GM21390 (cell line): ENCODE data around the gene S100A8.
"Not testable (repeated sequence)": the region's sequence is repeated elsewhere in the genome, so short reads cannot be mapped to it uniquely, and the experiment has no call there.

Experiments used
- ATAC-seq: cut with Tn5 transposase; IDR thresholded peaks from one replicate; pipeline ENCODE4 v1.9.1; 2021; ENCODE audit not compliant: unreplicated experiment

The S100A8 gene

DNA sequence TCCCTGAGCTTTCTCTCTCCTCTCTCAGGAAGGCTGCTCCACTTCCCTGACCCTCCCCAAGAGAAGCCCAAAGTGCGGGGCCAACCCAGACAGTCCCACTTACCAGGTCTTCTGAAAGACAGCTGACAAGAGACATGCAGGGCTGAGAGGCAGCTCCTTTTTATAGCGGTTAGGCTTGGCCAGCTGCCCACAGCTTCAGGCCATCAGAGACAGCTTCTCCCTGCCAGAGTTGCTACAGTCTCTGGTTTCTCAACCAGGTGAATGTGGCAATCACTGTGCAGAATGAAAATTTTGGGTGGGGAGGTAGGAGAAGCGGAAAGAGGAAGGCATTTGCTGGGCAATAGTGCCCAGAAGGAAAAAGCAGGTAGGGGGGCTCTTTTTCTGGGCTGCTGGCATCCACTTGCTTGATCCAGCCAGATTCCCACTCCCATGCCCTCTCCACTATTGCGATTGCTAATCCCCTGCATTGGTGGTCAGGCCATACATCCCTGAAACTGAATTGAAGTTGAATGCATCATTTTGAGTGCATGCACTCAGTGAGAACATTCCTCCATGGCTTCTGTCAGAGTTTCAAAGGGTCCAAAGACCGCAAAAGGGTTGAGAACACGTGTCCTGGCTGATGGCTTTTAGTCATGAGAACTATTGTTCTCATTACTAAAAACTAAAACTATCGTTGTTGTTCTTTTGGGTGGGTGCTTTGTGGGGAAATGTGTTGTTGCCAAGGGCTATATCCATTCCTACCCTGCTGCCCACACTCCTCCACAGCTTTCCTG is at the start of gene S100A8:
Gene S100A8, minus strand, starts transcription at position 136 of the 773 bp plus-strand sequence. CDS start 538 bp downstream, outside the sequence.
- no peak for ATAC-seq

DNA sequence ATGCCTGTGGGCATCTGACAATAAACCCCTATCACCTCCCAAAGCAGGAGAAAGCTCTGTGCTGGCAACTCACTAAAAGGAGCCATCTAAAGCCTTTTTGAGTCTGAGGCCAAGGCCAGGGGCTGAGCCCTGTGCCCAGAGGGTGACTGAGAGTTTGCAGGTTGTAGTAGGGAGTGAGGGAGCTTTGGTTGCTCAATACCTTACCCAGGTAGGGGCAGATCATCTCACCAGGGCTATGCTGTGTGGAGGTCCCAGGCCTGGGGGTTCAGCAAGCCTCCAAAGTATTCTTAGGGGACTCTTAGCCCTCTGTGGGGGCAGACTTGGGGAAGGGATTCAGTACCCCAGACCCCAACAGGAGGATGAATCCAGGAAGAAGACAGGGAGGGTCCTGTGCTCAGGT is 48.4 kb upstream of the S100A8 start:
- ATAC-seq = no peak

DNA sequence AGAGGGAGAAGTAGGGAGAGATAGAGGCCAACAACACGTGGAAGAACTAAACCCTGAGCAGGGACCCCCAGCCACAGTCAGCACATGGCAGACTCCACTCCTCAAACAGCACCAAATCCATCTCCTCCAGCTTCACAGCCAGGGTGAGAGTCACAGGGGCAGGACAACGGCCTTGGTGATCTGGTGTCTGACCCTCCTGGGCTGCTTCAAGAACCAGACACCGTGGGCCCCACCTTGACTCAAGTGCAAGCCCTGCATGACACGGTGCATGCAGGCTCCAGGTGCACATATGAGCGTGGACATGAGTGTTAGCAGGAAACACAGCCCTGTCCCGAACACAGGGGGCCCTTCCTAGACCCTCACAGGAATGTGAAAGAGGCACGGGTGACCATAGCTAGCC is 47.7 kb upstream of the S100A8 start:
- ATAC-seq = no peak

DNA sequence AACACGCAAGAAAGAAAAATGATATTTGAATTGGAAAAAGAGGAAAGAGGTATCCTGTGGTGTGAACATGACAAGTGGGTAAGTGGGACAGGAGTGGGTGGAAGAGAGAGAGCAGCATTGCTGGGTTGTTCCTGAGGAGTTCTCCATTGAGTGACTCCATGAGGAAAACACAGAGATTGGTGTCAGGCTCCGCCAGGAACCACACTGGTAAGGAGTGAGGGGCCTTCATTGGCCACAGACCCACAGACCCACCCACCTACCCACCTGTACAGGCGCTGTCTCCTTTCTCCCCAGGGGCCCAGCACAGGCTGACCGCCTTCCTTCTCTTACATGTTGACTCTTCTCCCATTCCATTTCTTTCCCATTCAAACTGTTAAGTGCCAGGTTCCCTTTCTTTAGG is 46.4 kb upstream of the S100A8 start:
- no peak for ATAC-seq

DNA sequence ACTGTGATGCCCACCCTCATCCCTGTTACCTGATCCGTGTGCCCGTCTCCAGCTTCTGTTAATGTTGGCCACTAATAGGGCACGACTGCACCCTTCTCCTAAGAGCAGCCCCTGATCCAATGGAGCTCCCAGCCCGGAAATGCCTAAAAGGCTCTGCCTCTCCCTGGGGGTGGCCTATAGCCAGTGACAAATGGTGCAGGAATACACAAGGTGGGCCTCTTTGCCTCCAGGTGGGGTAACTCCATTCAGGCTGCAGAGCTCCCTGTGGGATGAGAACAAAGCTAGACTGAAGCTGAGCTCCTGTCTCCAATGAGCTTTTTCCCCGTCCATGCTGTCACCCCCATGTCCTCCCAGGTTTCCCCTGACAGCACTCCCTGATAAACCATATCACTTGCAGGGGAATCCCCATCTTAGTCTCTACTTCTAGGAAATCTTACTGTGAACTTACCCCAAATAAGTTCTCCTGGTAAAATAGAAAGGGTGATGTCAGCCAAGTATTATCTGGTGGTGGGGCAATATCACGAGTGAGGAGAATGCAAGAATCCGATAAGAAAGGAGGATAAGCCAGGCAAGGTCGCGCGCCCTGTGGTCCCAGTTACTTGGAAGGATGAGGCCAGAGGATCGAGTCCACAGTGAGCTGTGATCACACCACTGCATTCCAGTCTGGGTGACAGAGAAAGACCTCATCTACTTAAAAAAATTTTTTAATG is 44.0 kb upstream of the S100A8 start:
- no peak for ATAC-seq

DNA sequence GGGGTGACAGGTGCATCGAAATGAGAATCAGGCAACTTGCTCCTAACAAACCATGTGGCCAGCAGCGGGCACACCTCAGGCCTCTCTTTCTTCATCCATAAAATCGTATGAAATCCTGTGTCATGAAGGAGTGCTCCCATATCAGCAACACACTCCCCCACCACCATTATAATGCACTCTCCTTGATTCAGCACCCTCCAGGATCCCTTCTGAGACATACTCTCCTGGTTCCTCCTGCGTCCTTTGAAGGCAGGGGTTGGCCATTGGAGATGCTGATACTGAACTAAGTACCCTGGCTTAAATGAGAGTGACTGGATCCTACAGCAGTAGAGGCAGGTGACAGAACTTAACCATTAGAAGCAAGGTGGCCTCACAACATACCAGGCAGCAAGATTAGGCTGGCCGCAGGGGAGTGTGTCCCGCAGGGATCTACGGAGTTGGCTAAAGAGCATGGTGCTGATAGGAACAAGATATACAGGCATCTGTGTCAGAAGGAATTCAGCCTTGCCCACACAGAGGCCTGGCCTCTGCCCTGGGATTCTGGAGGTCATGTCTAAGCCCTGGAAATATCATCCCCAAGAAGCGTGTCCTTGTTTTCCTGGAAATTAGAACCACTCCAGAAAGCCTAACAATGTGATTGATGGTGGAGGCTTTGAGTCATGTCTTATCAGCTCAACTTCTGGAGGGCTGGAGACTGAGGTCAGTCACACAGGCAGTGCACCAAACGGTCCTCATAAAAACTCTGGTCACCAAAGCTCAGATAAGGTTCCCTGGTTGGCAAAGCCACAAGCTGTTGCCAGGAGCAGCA is 42.2 kb upstream of the S100A8 start:
- ATAC-seq = no peak

DNA sequence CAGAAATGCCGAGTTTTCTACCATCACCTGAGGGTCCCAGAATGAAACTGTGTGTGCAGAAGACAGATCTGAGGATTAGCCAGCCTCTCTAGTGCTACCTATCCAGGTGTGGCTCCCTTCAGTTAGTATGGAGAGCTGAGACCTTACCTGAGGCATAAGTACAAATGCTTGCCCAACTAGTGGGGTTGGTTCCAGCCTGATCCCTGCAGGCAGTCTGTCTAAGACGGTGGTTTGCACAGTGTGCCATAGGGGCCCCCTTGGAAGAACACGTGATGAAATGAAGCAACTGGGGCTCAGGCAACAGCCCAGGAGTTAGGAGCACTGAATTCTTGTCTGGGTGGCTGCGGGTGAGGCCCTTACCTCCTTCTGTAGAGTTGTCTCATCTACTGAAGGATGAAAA is 41.1 kb upstream of the S100A8 start:
- ATAC-seq = no peak

DNA sequence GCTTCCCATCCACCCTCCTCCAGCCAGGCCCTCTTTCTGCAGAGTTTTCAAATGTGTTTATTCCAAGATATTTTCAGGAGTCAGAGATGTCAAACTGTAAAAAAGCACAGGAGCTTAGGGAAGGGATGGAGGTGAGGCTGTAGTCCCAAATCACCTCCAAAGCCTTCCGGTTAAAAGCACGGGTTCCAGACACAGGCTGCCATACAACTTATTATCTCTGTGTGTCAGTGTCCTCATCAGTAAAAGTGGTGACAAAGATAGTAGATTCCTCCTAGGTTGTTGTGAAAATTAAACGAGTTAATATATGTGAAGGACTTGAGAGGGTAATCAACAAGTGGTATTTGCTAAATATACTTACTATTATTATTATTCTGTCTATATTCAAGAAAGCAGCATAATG is 40.6 kb upstream of the S100A8 start:
- no peak for ATAC-seq

DNA sequence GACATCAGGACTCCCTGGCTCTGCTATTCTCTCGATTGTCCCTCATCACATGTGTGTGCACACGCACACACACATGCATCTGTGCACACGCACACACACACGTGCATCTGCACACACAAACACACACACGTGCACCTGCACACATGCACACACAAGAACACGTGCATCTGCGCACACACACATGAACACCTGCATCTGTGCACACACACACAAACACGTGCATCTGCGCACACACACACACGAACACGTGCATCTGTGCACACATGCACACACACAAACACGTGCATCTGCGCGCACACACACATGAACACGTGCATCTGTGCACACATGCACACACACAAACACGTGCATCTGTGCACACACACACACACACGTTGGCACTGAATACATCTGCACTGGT is 40.1 kb upstream of the S100A8 start:
- ATAC-seq = no peak

DNA sequence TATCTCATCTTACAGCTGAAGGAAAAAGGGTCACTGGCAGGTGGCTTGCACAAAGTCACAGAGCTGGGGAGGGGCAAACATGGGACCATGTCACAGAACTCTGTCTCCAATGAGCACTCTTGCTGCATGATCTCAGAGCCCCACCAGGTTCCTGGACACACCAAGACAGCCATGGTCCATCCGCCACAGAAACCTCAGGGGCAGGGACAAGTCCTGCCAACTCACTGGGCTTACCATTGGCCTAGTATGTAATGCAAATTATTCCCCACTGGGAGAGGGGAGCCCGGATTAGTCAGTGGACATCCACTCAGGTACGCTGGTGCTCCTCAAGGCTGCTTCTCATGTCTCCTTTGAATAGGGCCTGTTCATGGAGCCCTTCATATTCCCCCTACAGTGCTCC is 39.7 kb upstream of the S100A8 start:
- no peak for ATAC-seq

DNA sequence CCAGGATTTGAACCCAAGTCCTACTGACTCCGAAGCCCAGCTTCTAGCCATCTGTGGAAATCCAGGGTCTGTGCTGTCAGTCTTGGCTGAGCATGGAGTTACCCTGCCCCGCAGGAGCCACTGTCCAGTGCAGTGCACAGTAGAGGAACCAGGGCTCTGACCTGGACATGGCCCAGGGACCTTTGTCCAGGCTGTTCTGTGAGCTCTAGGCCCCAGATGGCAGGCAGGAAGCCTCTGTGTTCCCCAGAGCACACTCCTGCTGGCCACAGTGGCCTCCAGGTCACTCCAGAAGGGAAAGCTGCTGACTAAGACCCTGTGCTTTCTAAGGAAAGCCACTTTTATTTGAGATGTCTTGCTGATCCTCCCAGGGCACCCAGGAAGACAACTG is 39.3 kb upstream of the S100A8 start:
- ATAC-seq = no peak

DNA sequence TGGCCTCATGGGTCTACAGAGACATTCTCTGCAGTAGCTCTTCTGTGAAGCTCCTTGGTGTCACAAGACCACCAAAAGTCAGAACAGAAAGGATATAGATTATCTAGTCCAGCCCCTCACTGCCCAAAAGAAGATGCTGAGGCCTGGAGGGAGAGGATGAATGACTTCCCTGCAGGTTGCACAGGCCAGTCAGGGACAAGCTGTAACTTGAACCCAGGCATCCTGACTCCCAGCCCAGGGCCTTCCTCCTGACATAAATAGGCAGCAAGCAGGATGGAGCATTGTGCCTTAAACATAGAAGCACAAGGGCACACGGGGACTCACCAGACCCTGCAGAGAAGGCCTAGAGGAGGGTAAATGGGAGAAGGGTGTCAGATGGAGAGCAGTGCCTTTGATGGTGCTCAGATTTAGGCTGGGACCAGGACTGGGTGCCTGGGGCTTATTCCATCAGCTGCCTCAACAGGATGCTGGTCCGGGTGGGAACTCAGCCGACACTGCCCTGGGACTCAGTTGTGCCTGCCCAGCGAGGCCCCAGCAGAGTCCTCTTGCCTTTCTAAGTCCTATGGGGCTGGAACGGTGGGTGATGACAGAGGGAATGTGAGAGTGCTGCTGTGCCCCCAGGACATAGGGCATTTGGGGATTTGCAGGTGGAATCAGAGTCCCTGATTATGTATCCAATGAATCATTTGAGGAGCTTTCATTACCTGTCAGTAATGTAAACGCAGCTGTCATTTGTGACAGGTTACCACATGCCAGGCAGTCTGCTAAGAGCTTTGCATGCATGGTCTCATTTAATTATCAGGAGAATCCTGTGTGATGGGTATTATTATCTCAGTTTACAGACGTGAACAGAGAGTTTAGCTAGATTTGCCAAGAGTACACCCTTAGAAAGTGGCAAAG is 38.6 kb upstream of the S100A8 start:
- ATAC-seq = no peak

DNA sequence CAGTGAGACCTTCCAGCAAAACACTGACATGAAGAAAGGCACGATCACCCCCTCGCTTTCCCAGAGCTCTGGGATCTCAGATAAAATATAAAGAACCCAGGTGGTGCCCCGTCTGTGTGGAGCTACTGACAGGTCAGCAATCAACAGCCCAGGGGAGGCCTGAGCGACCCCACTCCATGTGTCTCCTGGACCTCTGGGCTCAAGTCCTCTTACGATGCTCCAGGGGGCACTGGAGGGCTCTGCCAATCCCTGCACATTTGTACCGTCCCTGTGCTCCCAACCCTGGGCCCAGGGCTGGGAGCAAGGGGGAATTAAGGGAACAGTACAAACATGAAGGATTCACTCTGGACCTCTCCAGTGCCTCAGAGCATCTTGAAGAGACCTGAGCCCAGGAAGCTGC is 37.9 kb upstream of the S100A8 start:
- ATAC-seq = no peak

DNA sequence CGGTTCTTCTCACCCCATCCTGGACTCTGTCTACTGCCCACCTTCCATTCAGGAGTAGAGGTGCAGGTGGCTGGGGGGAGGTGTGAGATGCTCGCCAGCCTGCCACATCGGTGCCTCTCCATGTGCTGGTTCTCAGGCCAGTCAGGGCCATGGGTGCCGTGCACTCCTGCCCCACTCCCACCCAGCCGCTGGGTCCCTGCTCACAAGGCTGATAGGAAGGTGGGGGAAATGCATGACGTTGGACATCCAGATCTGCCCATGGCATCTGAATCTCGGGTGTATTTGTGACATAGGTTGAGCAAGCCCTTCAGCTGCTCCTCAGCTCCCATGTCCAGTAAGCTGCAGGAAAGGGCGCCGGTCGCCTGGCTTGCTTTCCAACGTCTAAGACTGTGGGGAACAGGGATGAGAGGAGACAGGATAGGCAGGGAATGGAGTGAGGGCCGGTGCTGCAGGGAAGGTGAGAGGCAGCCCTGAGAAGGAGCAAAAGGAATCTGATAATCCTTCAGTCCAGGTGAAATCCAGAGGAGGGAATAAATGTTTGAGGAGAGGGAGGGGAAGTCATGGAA is 37.3 kb upstream of the S100A8 start:
- no peak for ATAC-seq

DNA sequence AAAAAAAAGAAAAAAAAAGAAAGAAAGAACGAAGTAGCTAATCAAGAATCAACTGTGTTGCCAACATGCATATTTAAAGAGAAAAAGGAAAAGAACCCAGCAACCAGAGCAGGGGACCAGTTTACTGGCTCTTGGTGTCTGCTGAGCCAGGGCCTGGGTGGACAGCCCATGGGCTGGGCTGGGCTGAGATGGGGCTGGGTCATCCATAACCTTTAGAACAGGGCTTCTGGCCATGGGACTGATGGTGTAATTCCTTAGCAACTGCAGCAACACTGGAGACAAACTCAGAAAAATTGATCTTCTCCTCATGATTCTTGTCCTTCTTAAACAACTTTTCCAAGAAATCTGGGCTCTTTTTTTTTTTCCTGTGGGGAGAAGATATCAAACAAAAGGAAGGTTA is 35.9 kb upstream of the S100A8 start:
- ATAC-seq = no peak

DNA sequence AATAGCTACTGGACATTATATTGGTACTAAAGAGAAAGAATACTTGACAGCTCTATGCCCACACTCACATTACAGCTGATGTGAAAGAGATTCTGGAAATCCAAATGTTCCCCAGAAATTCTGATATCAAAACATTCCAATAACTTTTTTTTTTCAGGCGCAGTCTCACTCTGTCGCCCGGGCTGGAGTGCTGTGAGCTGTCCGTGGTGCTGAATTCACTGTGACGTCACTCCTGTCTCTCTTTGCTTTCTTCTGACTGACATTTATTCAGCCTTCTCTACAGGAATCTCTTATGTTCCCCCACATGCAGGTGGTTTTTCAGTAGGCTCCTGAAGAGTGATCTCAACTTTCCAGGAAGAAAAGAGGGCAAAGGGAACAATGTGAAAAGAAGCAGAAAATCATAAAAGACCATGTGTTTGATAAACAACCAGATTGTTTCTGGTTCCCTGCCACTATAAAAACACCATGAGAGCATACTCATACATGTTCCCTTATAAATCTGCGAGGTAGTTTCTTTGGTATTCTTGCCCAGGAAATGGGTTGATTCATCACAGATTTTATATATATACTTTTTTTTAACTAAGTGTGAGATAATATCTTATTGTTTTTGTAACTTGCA is 31.7 kb upstream of the S100A8 start:
- ATAC-seq = no peak

DNA sequence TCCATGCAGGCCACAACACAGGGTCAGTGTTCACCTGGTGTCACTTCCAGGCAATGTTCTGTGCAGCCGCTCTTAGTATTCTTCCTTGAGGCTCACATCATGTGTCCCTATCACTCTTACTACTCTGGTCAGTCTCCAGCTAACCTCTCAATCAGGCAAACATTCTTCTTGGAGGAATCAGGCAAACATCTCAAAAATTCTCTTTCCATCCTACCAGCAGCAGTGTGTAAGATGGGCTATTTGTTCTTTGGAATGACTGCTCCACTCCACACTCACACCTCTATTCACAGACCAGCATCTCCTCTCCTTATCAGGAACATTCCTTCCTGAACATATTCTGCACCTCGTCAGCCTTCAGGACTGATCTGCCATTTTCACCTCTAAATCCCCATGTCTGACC is 29.4 kb upstream of the S100A8 start:
- no peak for ATAC-seq

DNA sequence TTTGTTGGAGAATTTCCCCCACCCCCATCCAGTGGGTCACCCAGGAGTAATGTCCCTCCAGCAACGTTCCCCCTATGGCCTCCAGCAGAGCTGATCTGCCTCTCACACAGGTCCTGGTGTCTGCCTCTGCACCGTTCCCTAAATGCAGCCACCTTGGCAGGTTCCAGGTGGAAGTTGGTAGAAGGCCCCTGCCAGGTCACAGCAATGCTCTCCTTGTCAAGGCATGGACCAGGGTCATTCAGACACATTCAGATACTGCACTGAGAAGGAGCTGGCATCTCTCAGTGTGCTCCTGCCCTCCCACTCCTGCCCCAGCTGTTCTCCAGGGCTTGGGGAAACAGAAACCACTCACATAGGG is 28.5 kb upstream of the S100A8 start:
- not testable (repeated sequence) for ATAC-seq

DNA sequence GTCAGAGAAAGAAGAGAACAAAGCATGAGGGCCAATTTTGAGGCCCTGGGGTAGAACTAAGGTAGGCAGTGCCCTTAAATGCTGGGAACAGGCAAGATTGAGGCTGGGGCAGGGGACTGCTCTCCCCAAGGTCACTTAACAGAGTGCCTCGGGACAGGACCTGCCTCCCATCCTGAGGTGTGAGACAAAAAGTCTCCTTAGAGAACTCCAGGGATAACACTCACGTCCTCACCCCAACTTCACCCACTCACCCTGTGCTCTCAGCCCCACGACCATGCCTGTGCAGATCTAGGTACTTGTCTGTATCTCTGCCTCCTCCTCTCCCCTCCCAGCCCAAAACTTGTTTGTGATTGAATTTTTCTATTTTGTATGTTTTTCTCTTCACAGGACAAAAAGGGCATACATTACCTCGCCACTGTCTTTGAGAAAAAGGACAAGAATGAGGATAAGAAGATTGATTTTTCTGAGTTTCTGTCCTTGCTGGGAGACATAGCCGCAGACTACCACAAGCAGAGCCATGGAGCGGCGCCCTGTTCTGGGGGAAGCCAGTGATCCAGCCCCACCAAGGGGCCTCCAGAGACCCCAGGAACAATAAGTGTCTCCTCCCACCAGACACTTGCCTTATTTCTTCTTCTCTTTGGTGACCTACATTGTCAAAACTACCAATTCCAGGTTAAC is 28.0 kb upstream of the S100A8 start:
- not testable (repeated sequence) for ATAC-seq
